SK-N-MC (cell line): ENCODE results near the gene ITGA1.
"Not testable (repeated sequence)": the region's sequence is repeated elsewhere in the genome, so short reads cannot be mapped to it uniquely, and the experiment has no call there.

Experiments
- EZH2 ChIP-seq: fragments of 200-600 bp; sonication (generic); IDR thresholded peaks from one replicate; pipeline ENCODE4 v1.6.1; 2017; ENCODE audit warnings: antibody characterized with exemption
- POLR2AphosphoS5 ChIP-seq: IDR thresholded peaks from 2 replicates; pipeline ENCODE4 v1.6.1; 2012; ENCODE audit warnings: mild to moderate bottlenecking, low read depth, low read length, borderline replicate concordance

DNA sequence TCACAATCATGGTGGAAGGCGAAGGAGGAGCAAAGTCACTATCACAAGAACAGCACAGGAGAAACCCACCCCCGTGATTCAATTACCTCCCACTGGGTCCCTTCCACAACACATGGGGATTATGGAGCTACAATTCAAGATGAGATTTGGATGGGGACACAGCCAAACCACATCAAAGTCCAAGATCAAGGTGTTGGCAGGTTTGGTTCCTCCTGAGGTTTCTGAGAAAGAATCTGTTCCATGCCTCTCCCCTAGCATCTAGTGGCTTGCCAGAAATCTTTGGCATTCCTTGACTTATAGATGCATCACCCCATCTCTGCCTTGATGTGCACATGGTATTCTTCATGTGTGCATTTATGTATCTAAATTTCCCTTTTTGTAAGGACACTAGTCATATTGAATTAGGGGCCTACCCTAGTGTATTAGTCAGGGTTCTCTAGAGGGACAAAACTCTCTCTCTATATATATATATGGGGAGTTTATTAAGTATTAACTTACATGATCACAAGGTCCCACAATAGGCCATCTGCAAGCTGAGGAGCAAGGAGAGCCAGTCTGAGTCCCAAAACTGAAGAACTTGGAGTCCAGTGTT, 42.8 kb upstream of the ITGA1 start:
- not testable (repeated sequence) for TF ChIP-seq POLR2AphosphoS5, EZH2
